Trophoblast cell (in vitro differentiated cells and primary cell): ENCODE results near the gene RNH1.

Experiments
- DNase-seq, 2 donors: peaks; one replicate each; pipeline ENCODE4 v3.0.0-alpha.2; 2016
- H2AFZ ChIP-seq: 2 replicates; pipeline ENCODE4 v1.6.1; 2013; ENCODE audit warnings: low read length, moderate library complexity, mild to moderate bottlenecking; ENCODE audit not compliant: insufficient read depth, poor library complexity
- H2AK5ac ChIP-seq: 2 replicates; pipeline ENCODE4 v1.6.1; 2013; ENCODE audit warnings: mild to moderate bottlenecking, low read length
- H2BK120ac ChIP-seq: 2 replicates; pipeline ENCODE4 v1.6.1; 2013; ENCODE audit warnings: low read length, mild to moderate bottlenecking, moderate library complexity; ENCODE audit not compliant: insufficient read depth, poor library complexity
- H2BK12ac ChIP-seq: 2 replicates; pipeline ENCODE4 v1.6.1; 2013; ENCODE audit warnings: mild to moderate bottlenecking, low read length, moderate library complexity
- H2BK5ac ChIP-seq: 2 replicates; pipeline ENCODE4 v1.6.1; 2013; ENCODE audit warnings: low read length, low read depth, moderate library complexity, mild to moderate bottlenecking; ENCODE audit not compliant: poor library complexity
- H3K14ac ChIP-seq: 2 replicates; pipeline ENCODE4 v1.6.1; 2013; ENCODE audit warnings: mild to moderate bottlenecking, low read length
- H3K18ac ChIP-seq: 2 replicates; pipeline ENCODE4 v1.6.1; 2013; ENCODE audit warnings: mild to moderate bottlenecking, low read length
- H3K23ac ChIP-seq: 2 replicates; pipeline ENCODE4 v1.6.1; 2013; ENCODE audit warnings: low read length
- H3K27ac ChIP-seq: 2 replicates; pipeline ENCODE4 v1.5.1; 2013; ENCODE audit warnings: low read depth, mild to moderate bottlenecking, inconsistent platforms, low read length, moderate library complexity
- H3K27me3 ChIP-seq: 2 replicates; pipeline ENCODE4 v1.6.1; 2013; ENCODE audit warnings: inconsistent platforms, mild to moderate bottlenecking, low read length, moderate library complexity; ENCODE audit not compliant: insufficient read depth
- H3K36me3 ChIP-seq, 2 experiments: 1 replicate in 1 of 2; 2 replicates in 1 of 2; pipeline ENCODE4 v1.6.1; 2013; ENCODE audit warnings: low read length in 2 of 2, mild to moderate bottlenecking in 2 of 2, moderate library complexity in 1 of 2; ENCODE audit not compliant: insufficient read depth in 2 of 2, control insufficient read depth in 1 of 2
- H3K4ac ChIP-seq: 2 replicates; pipeline ENCODE4 v1.6.1; 2013; ENCODE audit warnings: low read depth, mild to moderate bottlenecking, low read length, moderate library complexity
- H3K4me1 ChIP-seq, 2 experiments: 1 replicate in 1 of 2; 2 replicates in 1 of 2; pipeline ENCODE4 v1.6.1; 2013; ENCODE audit warnings: low read length in 2 of 2, mild to moderate bottlenecking in 2 of 2, moderate library complexity in 1 of 2; ENCODE audit not compliant: insufficient read depth in 2 of 2, control insufficient read depth in 1 of 2
- H3K4me2 ChIP-seq: 2 replicates; pipeline ENCODE4 v1.6.1; 2013; ENCODE audit warnings: inconsistent platforms, mild to moderate bottlenecking, low read length, moderate library complexity
- H3K4me3 ChIP-seq: 2 replicates; pipeline ENCODE4 v1.5.1; 2013; ENCODE audit warnings: mild to moderate bottlenecking, low read depth, low read length, inconsistent platforms
- H3K79me1 ChIP-seq: one replicate; pipeline ENCODE4 v1.6.1; 2013; ENCODE audit warnings: low read length
- H3K79me2 ChIP-seq: 2 replicates; pipeline ENCODE4 v1.6.1; 2013; ENCODE audit warnings: low read length, mild to moderate bottlenecking; ENCODE audit not compliant: control insufficient read depth, insufficient read depth, poor library complexity
- H3K9ac ChIP-seq: 2 replicates; pipeline ENCODE4 v1.6.1; 2013; ENCODE audit warnings: mild to moderate bottlenecking, low read length
- H3K9me3 ChIP-seq: 2 replicates; pipeline ENCODE4 v1.6.1; 2013; ENCODE audit warnings: low read depth, mild to moderate bottlenecking, control low read depth, inconsistent platforms, low read length; ENCODE audit not compliant: insufficient read depth
- H4K12ac ChIP-seq: 2 replicates; pipeline ENCODE4 v1.6.1; 2013; ENCODE audit warnings: low read depth, mild to moderate bottlenecking, low read length, moderate library complexity
- H4K8ac ChIP-seq: 2 replicates; pipeline ENCODE4 v1.6.1; 2013; ENCODE audit warnings: low read depth, mild to moderate bottlenecking, low read length, moderate library complexity
- H4K91ac ChIP-seq: one replicate; pipeline ENCODE4 v1.6.1; 2013; ENCODE audit warnings: low read depth, mild to moderate bottlenecking, low read length, moderate library complexity
- WGBS: extraction: QIAGEN DNeasy Blood & Tissue Kit; methylation state at CpG from one replicate; pipeline ENCODE4 v1.1.7; 2013; ENCODE audit warnings: missing lambda C conversion rate; ENCODE audit not compliant: insufficient read length, insufficient coverage; ENCODE audit errors: extremely low coverage; 5-methylcytosine and 5-hydroxymethylcytosine counted together

The RNH1 gene

DNA sequence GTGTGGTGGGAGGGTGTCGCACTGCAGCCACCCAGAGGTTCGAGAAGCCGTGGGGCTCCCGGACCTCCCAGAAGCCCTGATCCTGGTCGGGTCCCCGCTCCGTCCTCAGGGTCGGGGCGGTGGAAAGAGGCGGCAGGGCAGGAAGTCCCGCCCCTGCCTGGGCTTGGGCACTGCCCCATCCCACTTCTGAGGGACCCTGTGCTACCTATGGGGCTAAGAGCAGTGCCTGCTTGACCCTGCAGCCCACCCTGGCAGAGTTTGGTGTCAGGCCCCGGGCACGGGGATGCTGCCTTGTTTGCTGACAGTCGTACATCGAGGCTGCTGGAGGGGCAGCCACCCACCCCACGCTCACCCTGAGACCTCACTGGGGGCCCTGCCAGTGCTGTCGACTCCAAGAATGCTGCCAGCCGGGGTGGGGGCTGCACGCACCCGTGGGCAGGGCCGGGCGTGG is 19.4 kb downstream of the RNH1 start:
- H3K79me2 ChIP-seq: no peaks in the 10 kb centered on the region
- H3K4me2 ChIP-seq: no peak overlapping the region
- no peak overlapping the region for H3K23ac ChIP-seq
- H4K91ac ChIP-seq: no peak overlapping the region
- no peak overlapping the region for H4K8ac ChIP-seq
- H3K4ac ChIP-seq: no peak overlapping the region
- H3K4me1 ChIP-seq: no peaks in the 10 kb centered on the region
- H2BK5ac ChIP-seq: no peak overlapping the region
- H3K14ac ChIP-seq: no peak overlapping the region
- DNase-seq: no peak
- no CpG with 5 or more reads among the region's 22 CpGs for WGBS
- no peak overlapping the region for H2AFZ ChIP-seq
- no peak overlapping the region for H3K27ac ChIP-seq
- no peak overlapping the region for H3K18ac ChIP-seq
- no peaks in the 10 kb centered on the region for H3K27me3 ChIP-seq
- peaks cover 31 to 36% of the 10 kb centered on the region in 2 experiments for H3K36me3 ChIP-seq
- H2AK5ac ChIP-seq: no peak overlapping the region
- H3K9ac ChIP-seq: no peak overlapping the region
- H4K12ac ChIP-seq: no peak overlapping the region
- peaks cover 18% of the 10 kb centered on the region for H3K9me3 ChIP-seq
- no peak overlapping the region for H2BK120ac ChIP-seq
- H2BK12ac ChIP-seq: no peak overlapping the region
- H3K79me1 ChIP-seq: no peaks in the 10 kb centered on the region
- H3K4me3 ChIP-seq: no peak overlapping the region

DNA sequence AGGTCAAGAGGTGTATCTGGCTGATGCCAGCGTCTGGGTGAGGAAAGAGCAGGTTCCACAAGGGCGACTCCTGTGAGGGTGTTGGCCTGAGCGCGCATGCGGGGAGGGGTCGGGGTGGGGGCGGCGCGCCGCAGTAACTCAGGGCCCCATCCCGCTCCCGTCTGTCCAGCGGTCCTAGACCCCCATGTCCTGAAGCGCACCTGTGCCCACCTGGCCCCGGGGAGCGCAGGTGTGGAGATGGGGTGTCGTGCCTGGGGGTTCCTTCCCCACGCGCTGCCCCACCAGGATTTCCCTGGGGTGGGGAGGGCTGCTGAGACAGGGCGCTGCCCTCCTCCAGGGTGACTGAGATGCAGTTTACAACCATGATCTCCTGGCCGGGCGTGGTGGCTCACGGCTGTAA is 20.9 kb downstream of the RNH1 start:
- no peak overlapping the region for H3K18ac ChIP-seq
- H3K4ac ChIP-seq: no peak overlapping the region
- no CpG with 5 or more reads among the region's 23 CpGs for WGBS
- no peak overlapping the region for H4K8ac ChIP-seq
- H3K4me2 ChIP-seq: no peak overlapping the region
- no peaks in the 10 kb centered on the region for H3K4me1 ChIP-seq
- H3K23ac ChIP-seq: no peak overlapping the region
- H2AK5ac ChIP-seq: no peak overlapping the region
- peaks cover 27 to 32% of the 10 kb centered on the region in 2 experiments for H3K36me3 ChIP-seq
- H3K9ac ChIP-seq: no peak overlapping the region
- H3K27me3 ChIP-seq: no peaks in the 10 kb centered on the region
- H3K14ac ChIP-seq: no peak overlapping the region
- H3K4me3 ChIP-seq: no peak overlapping the region
- H4K91ac ChIP-seq: no peak overlapping the region
- H2BK12ac ChIP-seq: no peak overlapping the region
- no peak overlapping the region for H3K27ac ChIP-seq
- no peak for DNase-seq
- H2AFZ ChIP-seq: no peak overlapping the region
- no peaks in the 10 kb centered on the region for H3K79me2 ChIP-seq
- no peak overlapping the region for H2BK120ac ChIP-seq
- H2BK5ac ChIP-seq: no peak overlapping the region
- H3K79me1 ChIP-seq: no peaks in the 10 kb centered on the region
- no peak overlapping the region for H4K12ac ChIP-seq
- H3K9me3 ChIP-seq: peaks cover 18% of the 10 kb centered on the region

DNA sequence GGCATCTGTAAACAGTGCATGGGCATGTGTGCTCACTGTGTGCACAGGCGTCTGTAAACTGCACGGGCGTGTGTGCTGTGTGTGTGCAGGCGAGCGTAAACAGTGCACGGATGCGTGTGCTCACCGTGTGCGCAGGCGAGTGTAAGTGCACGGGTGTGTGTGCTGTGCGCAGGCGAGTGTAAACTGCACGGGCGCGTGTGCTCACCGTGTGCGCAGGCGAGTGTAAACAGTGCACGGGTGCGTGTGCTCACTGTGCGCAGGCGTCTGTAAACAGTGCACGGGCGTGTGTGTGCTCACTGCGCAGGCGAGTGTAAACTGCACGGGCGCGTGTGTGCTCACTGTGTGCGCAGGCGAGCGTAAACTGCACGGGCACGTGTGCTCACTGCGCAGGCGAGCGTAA is 22.4 kb downstream of the RNH1 start:
- Histone ChIP-seq H3K27me3 (no peaks in the 10 kb centered on the region), H3K18ac (no peak overlapping the region), H2AFZ (no peak overlapping the region), H3K27ac (no peak overlapping the region), H3K79me1 (no peaks in the 10 kb centered on the region), H3K4me1 (no peaks in the 10 kb centered on the region), H4K91ac (no peak overlapping the region), H2BK5ac (no peak overlapping the region), H2BK120ac (no peak overlapping the region), H3K4ac (no peak overlapping the region), H3K4me3 (peak overlapping the region; percentile 33), H3K9ac (no peak overlapping the region), H2BK12ac (no peak overlapping the region), H3K14ac (no peak overlapping the region), H3K9me3 (peaks cover 17% of the 10 kb centered on the region), H4K8ac (no peak overlapping the region), H2AK5ac (no peak overlapping the region), H3K23ac (no peak overlapping the region), H3K36me3 (peaks cover 12 to 17% of the 10 kb centered on the region in 2 experiments), H4K12ac (no peak overlapping the region), H3K79me2 (no peaks in the 10 kb centered on the region), H3K4me2 (no peak overlapping the region)
- no CpG with 5 or more reads among the region's 38 CpGs for WGBS
- no peak for DNase-seq

DNA sequence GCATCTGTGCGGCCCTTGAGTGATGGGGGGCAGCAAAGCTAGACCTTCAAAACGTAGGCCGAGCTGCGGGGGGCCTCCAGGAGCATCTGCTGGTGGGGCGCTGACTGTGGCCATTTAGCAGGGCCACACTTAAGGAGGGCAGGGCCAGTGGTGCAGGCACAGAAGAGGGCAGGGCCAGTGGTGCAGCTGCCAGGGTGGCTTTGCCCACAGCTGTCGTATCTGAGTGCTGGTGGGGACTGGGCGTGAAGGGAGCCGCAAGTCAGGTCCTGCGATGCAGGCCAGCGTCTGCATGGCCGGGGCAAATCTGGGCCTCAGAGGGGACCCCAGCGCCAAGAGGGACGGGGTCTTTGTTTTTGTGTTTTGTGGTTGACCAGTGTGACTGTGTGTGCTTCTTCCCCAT is 27.7 kb downstream of the RNH1 start:
- Histone ChIP-seq H4K12ac (no peak overlapping the region), H4K91ac (no peak overlapping the region), H3K27me3 (no peaks in the 10 kb centered on the region), H3K18ac (peak overlapping the region; percentile 41), H3K4me3 (no peak overlapping the region), H3K27ac (no peak overlapping the region), H3K4ac (no peak overlapping the region), H2BK120ac (no peak overlapping the region), H3K23ac (no peak overlapping the region), H2AFZ (no peak overlapping the region), H3K14ac (no peak overlapping the region), H3K9me3 (peaks cover 9% of the 10 kb centered on the region), H3K79me2 (no peaks in the 10 kb centered on the region), H3K4me2 (no peak overlapping the region), H4K8ac (no peak overlapping the region), H3K79me1 (no peaks in the 10 kb centered on the region), H2BK5ac (no peak overlapping the region), H3K9ac (no peak overlapping the region), H2AK5ac (no peak overlapping the region), H3K36me3 (peaks cover 12 to 18% of the 10 kb centered on the region in 2 experiments), H3K4me1 (peaks cover 0 to 13% of the 10 kb centered on the region in 2 experiments), H2BK12ac (no peak overlapping the region)
- DNase-seq: no peak
- no CpG with 5 or more reads among the region's 13 CpGs for WGBS
